Lung (tissue), 12 donors: ENCODE data around the gene PLCXD3. TPM values are rescaled to one million over a fixed set of nuclear protein-coding genes. Genes with fewer than 3 reads are reported as not detected.
A peak's percentile ranks its signal among the peaks of the same experiment; 100 is the strongest.

ENCODE experiments used
- ATAC-seq: fragments of 200-7000 bp; cut with Tn5 transposase; one replicate; pipeline ENCODE4 v1.9.1; 2020; ENCODE audit warnings: moderate number of reproducible peaks; ENCODE audit not compliant: insufficient read depth, low FRiP score
- DNase-seq, 3 donors: peaks; one replicate each; pipeline ENCODE4 v3.0.0-alpha.2; 2013 to 2017
- H3K27ac ChIP-seq, 2 donors: one replicate each; pipeline ENCODE4 v1.5.1; 2013; ENCODE audit warnings: mild to moderate bottlenecking in 2 of 2, moderate library complexity in 2 of 2, control low read depth in 1 of 2, inconsistent platforms in 1 of 2, low read depth in 1 of 2, low read length in 1 of 2
- H3K27me3 ChIP-seq, 3 donors: one replicate each; pipeline ENCODE4 v1.5.1; 2013; ENCODE audit warnings: low read length in 2 of 3; ENCODE audit not compliant: control insufficient read depth in 3 of 3, insufficient read depth in 3 of 3
- H3K36me3 ChIP-seq, 4 donors: one replicate each; pipeline ENCODE4 v1.5.1; 2013; ENCODE audit warnings: low read length in 4 of 4, mild to moderate bottlenecking in 1 of 4, moderate library complexity in 1 of 4; ENCODE audit not compliant: control insufficient read depth in 4 of 4, insufficient read depth in 4 of 4
- H3K4me1 ChIP-seq, 5 donors: one replicate each; pipeline ENCODE4 v1.5.1; 2013; ENCODE audit warnings: low read length in 5 of 5, mild to moderate bottlenecking in 2 of 5, moderate library complexity in 1 of 5; ENCODE audit not compliant: control insufficient read depth in 5 of 5, insufficient read depth in 5 of 5
- H3K4me3 ChIP-seq: one replicate; pipeline ENCODE4 v1.5.1; 2013; ENCODE audit warnings: mild to moderate bottlenecking, control low read depth, moderate library complexity
- H3K9ac ChIP-seq, 2 donors: one replicate each; pipeline ENCODE4 v1.5.1; 2013; ENCODE audit warnings: low read length in 2 of 2, control low read depth in 1 of 2; ENCODE audit not compliant: insufficient read depth in 1 of 2
- H3K9me3 ChIP-seq, 4 donors: one replicate each; pipeline ENCODE4 v1.5.1; 2013; ENCODE audit warnings: low read length in 3 of 4, mild to moderate bottlenecking in 1 of 4, moderate library complexity in 1 of 4; ENCODE audit not compliant: control insufficient read depth in 4 of 4, insufficient read depth in 3 of 4
- CTCF ChIP-seq: IDR thresholded peaks from 2 replicates; pipeline ENCODE4 v1.5.1; 2012; ENCODE audit warnings: mild to moderate bottlenecking; ENCODE audit errors: control extremely low read depth, extremely low read depth
- WGBS, 2 donors: extraction: QIAGEN DNeasy Blood & Tissue Kit; methylation state at CpG; one replicate each; pipeline ENCODE4 v1.1.7; 2013; 5-methylcytosine and 5-hydroxymethylcytosine counted together
- polyA plus RNA-seq, 2 donors: library from polyadenylated mRNA; stranded (reverse); fragments of 200-250 nt; gene quantifications; one replicate each; pipeline ENCODE4 v1.2.1, GENCODE V29; 2013
- total RNA-seq, 2 donors: library from RNA; depleted of rRNA in 1 of 2; stranded (reverse); fragments of >200 nt in 1 of 2; gene quantifications; one replicate each; pipeline ENCODE4 v1.2.1, GENCODE V29; 2014 to 2021
- donor health status: control.
- donor health status: control.
- donor health status: Bipolar disorder and iron deficiency.
- donor health status: healthy.
- donor health status: DM: yes; HTN: yes; CAD: no.

PLCXD3 gene
- total and polyA plus RNA-seq, 4 donors: 0.38 to 2.1 (median 0.54) TPM

- DNase-seq (no peak), ATAC-seq (no peak)
- 63 to 79% methylated on average over 4 of the region's 4 CpGs for WGBS, 2 donors
- Histone ChIP-seq H3K36me3 (no peaks in the 10 kb centered on the region), H3K27me3 (no peaks in the 10 kb centered on the region), H3K9ac (no peak overlapping the region), H3K4me1 (peaks cover 0 to 26% (median 5%) of the 10 kb centered on the region in 5 donors), H3K9me3 (no peaks in the 10 kb centered on the region), H3K27ac (peak overlapping the region in 1 of 2 donors; percentile 72), H3K4me3 (no peak overlapping the region)
- TF ChIP-seq CTCF: no peak
These were observed 174.7 kb downstream of the PLCXD3 start for GRCh38 chr5:41335596-41336181.

- Histone ChIP-seq H3K36me3 (no peaks in the 10 kb centered on the region), H3K4me3 (no peak overlapping the region), H3K4me1 (peaks cover 0 to 23% (median 5%) of the 10 kb centered on the region in 5 donors), H3K9me3 (no peaks in the 10 kb centered on the region), H3K27ac (peak overlapping the region in 1 of 2 donors; percentile 72), H3K27me3 (no peaks in the 10 kb centered on the region), H3K9ac (no peak overlapping the region)
- 27 to 49% methylated on average over 5 of the region's 5 CpGs for WGBS, 2 donors
- no peak for TF ChIP-seq CTCF
- no peak for ATAC-seq
- peak in 2 of 3 donors; percentile 51 to 68 for DNase-seq
These were observed 175.6 kb downstream of the PLCXD3 start for GRCh38 chr5:41334758-41335157.

GRCh38 chr5:41334221-41334620 is 176.2 kb downstream of the PLCXD3 start:
- peak overlapping the region in 1 of 2 donors; percentile 72 for H3K27ac ChIP-seq
- peak in 1 of 3 donors; percentile 42 for DNase-seq
- no peak for ATAC-seq

More at GRCh38 chr5:41334221-41334620, 176.2 kb downstream of the PLCXD3 start:
- Histone ChIP-seq H3K9ac (no peak overlapping the region), H3K27me3 (no peaks in the 10 kb centered on the region), H3K36me3 (no peaks in the 10 kb centered on the region), H3K9me3 (no peaks in the 10 kb centered on the region), H3K4me3 (no peak overlapping the region), H3K4me1 (peaks cover 0 to 24% (median 5%) of the 10 kb centered on the region in 5 donors)
- TF ChIP-seq CTCF: no peak
- WGBS, 2 donors: 19 to 56% methylated on average over 1 of the region's 1 CpG
